PFSK-1 (cell line): Measurements from ENCODE around the gene MX1.

ENCODE experiments used
- FOXP2 ChIP-seq: optimal IDR thresholded peaks from 2 replicates; pipeline ENCODE3; 2011; ENCODE audit warnings: borderline replicate concordance, control low read depth, inconsistent platforms; ENCODE audit not compliant: insufficient read depth; ENCODE audit errors: extremely low read length, extremely low read depth
- POLR2AphosphoS5 ChIP-seq: IDR thresholded peaks from 2 replicates; pipeline ENCODE4 v1.6.1; 2012; ENCODE audit warnings: low read depth, mild to moderate bottlenecking, control low read depth, low read length, moderate library complexity
- SIN3A ChIP-seq: IDR thresholded peaks from 2 replicates; pipeline ENCODE4 v1.6.1; 2012; ENCODE audit warnings: mild to moderate bottlenecking, low read length, moderate library complexity, borderline replicate concordance; ENCODE audit not compliant: insufficient read depth
- TAF1 ChIP-seq: IDR thresholded peaks from 2 replicates; pipeline ENCODE4 v1.6.1; 2012; ENCODE audit warnings: low read length, control low read depth, borderline replicate concordance; ENCODE audit not compliant: insufficient read depth
- TF ChIP-seq, protein P1 (sequence below), 2 experiments: IDR thresholded peaks; 2 replicates each; pipeline versions ENCODE4 v1.6.1 to v1.8.0; 2011 to 2012; ENCODE audit warnings: low read depth in 2 of 2, low read length in 2 of 2, control low read depth in 1 of 2, inconsistent platforms in 1 of 2, mild to moderate bottlenecking in 1 of 2, moderate library complexity in 1 of 2; ENCODE audit not compliant: insufficient read depth in 1 of 2

DNA sequence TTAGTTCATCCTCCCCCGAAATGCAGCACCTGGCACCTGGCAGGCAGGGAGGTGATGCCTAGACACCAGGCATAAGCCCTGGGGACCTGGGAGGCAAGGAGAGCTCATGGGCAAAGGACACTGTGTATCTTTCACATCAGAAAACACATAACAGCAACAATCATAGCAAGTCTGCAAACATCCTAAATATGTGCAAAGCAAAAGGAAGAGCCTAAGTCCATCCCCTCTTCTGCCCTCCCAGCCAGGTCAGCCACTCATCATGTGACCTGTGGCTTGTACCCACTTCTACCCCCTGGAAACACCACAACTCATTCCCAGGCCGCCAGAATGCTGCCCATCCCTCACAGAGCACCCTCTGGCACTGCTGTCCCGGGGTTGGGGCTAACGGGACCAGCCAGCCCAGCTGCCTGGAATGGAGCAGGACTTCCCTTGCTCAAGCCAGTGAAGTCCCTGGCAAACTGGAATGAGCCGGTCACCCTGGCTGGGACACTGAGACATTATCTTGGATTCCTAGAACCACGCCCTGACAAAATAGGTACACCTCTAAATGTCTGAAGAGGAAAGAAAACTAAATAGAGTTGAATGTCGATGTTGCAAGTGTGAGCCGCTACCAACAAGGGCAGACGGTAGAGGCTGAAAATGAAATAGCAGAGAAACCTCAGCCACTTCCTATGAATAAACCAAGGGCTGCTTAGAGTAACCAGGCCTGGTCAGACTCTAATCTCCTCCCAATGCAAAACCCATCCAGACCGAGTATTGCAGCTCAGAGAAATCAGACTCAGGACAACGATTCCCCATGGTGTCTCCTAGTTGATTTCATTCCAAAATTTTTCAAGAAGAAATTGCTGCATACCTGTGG is 52.5 kb downstream of the MX1 start:
- no peak for TF ChIP-seq TAF1
- TF ChIP-seq POLR2AphosphoS5: no peak
- TF ChIP-seq, protein P1, sequence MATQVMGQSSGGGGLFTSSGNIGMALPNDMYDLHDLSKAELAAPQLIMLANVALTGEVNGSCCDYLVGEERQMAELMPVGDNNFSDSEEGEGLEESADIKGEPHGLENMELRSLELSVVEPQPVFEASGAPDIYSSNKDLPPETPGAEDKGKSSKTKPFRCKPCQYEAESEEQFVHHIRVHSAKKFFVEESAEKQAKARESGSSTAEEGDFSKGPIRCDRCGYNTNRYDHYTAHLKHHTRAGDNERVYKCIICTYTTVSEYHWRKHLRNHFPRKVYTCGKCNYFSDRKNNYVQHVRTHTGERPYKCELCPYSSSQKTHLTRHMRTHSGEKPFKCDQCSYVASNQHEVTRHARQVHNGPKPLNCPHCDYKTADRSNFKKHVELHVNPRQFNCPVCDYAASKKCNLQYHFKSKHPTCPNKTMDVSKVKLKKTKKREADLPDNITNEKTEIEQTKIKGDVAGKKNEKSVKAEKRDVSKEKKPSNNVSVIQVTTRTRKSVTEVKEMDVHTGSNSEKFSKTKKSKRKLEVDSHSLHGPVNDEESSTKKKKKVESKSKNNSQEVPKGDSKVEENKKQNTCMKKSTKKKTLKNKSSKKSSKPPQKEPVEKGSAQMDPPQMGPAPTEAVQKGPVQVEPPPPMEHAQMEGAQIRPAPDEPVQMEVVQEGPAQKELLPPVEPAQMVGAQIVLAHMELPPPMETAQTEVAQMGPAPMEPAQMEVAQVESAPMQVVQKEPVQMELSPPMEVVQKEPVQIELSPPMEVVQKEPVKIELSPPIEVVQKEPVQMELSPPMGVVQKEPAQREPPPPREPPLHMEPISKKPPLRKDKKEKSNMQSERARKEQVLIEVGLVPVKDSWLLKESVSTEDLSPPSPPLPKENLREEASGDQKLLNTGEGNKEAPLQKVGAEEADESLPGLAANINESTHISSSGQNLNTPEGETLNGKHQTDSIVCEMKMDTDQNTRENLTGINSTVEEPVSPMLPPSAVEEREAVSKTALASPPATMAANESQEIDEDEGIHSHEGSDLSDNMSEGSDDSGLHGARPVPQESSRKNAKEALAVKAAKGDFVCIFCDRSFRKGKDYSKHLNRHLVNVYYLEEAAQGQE (IDR thresholded peaks at IDR 0.05; ENCODE audit: insufficient read depth in 1 of 2, low read depth in 2 of 2, low read length in 2 of 2): no peak
- TF ChIP-seq SIN3A: no peak
- TF ChIP-seq FOXP2: no peak
